HG03196 (cell line): ENCODE measurements around the gene ANKRD66.
"Not testable (repeated sequence)": the region's sequence is repeated elsewhere in the genome, so short reads cannot be mapped to it uniquely, and the experiment has no call there.

ENCODE experiments used
- ATAC-seq: cut with Tn5 transposase; IDR thresholded peaks from one replicate; pipeline ENCODE4 v1.9.1; 2021; ENCODE audit not compliant: unreplicated experiment

ANKRD66 gene

GRCh38 chr6:46751658-46752057 is 4.9 kb downstream of the ANKRD66 start:
- ATAC-seq, result no peak

GRCh38 chr6:46755865-46756264 is 9.1 kb downstream of the ANKRD66 start:
- no peak for ATAC-seq

DNA sequence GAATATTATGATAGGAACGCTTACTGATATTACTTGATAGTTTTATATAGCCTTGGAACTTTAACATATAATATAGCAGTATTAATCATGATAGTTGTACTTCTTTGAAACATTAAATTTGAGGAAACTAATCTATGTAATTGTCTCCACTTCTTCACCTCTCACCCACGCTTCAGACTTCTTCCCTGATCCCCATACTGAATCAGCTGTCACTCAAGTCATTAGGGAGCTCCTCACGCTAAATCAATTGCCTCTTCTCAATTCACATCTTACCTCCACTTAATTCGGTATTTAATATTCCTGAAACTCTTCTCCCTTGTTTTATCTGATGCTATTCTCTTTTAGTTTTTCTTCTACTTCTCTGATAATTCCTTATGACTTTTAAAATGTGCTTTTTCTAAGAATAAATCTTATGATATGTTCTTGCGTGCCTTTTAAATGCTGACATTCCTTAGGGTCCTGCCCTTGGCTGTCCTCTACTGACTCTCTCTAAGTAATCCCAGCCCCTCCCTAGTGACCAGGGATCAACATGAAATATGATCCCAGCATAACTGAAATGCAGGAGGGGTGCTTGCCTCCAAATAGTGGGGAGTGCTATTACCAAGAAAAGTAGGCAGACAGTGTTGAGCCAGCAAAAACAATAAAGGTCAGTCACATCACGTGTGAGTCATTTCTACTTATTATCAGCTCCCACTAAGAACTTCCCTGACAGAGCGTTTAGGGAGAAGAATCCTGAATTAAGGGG is 9.9 kb downstream of the ANKRD66 start:
- no peak for ATAC-seq

- ATAC-seq, result no peak
These were observed 10.5 kb downstream of the ANKRD66 start for GRCh38 chr6:46757214-46757596.

DNA sequence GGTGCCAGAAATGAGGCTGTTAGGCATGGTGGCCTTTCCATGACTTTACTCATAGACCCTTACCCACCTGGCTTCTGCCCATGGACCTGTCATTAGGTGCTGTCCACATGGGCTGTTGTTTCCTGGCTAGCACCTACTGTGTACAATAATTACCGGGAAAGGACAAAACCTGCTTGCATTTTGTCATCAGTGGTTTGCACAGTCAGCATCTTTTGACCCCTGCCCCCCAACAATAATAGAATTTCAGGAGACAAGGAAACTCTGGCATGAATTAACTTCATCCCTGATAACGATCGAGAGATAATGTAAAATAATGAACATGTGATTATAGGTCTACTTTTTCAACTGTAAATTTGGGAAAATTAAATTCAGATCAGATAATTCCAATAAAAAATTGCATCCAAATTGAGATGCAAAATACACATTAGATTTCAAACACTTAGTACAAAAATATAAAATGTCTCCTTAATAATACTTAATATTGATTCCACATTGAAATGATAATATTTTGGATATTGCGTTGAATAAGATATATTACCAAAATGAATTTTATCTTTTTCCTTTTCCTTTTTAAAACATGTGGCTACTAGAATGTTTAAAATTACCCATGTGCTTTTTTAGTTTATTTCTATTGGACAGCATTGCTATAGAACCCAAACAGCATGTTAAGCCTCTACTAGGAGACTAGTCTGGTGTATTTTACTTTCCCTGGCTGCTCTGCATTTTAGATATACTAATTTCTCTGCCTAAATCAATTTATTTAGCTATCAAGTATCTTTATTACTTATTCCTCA is 12.4 kb downstream of the ANKRD66 start:
- ATAC-seq, result no peak

- no peak for ATAC-seq
These were observed 14.2 kb downstream of the ANKRD66 start for GRCh38 chr6:46760925-46761324.

DNA sequence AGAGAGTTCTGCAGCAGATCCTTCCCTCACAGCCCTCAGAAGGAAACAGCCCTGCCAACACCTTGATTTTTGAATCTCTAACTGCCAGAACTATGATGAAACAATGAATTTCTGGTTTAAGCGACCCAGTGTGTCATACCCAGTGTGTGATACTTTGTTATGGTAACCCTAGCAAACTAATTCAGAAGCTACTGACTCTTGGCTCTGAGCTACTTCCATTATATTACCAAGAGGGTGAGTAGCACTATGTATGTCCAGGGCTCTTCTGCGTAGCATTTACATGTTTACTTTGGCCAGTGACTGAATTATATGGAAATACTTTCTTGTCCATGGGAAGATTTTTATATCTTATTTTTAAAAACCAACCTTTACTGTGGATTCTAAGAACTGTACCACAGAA is 16.7 kb downstream of the ANKRD66 start:
- ATAC-seq, result no peak

GRCh38 chr6:46764280-46764679 is 17.5 kb downstream of the ANKRD66 start:
- ATAC-seq, result not testable (repeated sequence)

- no peak for ATAC-seq
These were observed 18.2 kb downstream of the ANKRD66 start for GRCh38 chr6:46764961-46765360.

GRCh38 chr6:46772016-46772415 is 25.3 kb downstream of the ANKRD66 start:
- no peak for ATAC-seq

DNA sequence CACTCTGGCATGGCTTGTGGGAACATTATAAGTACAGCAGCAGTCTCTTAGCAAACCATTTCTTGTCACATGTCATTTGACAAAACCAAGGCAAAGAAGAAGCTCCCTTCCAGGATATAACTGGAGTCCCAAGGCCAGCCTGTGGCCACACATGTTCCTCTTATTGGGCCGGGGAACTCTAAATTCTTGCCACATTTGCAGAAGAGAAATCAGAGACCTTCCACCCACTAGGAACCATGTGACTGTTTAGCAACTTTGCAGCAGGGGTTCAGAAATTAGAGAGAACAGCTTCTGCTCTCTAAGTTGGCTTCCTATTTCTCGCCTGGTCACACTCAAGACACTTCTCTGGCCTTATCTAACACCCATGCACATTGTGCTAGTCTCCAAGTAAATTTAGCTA is 26.0 kb downstream of the ANKRD66 start:
- no peak for ATAC-seq

GRCh38 chr6:46773201-46773855 is 26.6 kb downstream of the ANKRD66 start:
- no peak for ATAC-seq

DNA sequence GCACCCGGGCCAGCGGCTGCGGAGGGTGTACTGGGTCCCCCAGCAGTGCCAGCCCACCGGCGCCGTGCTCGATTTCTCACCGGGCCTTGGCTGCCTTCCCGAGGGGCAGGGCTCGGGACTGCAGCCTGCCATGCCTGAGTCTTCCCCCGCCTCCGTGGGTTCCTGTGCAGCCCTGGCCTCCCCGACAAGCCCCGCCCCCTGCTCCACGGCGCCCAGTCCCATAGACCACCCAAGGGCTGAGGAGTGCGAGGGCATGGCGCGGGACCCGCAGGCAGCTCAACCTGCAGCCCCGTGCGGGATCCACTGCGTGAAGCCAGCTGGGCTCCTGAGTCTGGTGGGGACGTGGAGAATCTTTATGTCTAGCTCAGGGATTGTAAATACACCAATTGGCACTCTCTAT is 28.0 kb downstream of the ANKRD66 start:
- not testable (repeated sequence) for ATAC-seq

DNA sequence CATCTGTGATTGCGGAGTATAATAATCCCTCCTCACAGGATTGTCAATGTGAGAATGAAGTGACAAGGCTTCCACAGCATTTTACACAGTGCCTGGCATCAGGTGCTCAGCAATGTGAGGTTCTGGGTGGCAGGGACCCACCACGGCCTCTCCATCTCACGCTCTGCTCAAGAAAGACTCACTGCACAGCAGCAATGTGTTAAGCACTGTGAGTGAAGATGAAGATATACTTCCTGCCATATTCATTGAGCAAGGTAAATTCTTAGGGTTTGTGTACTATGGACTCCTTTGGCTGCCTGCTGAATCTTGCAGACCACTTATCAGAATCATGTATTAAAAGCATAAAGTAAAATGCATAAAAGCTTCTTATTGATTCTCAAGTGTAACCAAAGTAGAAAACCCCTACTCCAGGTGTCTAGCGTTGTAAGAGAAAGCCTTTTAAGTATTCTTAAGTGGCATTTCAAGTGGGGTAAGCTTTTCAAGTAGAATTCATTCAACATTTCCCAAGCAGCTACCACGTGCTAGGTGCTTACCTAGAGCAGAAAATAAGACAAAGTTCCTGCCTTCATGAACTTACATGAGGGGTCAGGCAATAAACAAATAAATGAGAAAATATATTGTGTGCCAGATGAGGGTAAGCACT is 29.5 kb downstream of the ANKRD66 start:
- no peak for ATAC-seq

DNA sequence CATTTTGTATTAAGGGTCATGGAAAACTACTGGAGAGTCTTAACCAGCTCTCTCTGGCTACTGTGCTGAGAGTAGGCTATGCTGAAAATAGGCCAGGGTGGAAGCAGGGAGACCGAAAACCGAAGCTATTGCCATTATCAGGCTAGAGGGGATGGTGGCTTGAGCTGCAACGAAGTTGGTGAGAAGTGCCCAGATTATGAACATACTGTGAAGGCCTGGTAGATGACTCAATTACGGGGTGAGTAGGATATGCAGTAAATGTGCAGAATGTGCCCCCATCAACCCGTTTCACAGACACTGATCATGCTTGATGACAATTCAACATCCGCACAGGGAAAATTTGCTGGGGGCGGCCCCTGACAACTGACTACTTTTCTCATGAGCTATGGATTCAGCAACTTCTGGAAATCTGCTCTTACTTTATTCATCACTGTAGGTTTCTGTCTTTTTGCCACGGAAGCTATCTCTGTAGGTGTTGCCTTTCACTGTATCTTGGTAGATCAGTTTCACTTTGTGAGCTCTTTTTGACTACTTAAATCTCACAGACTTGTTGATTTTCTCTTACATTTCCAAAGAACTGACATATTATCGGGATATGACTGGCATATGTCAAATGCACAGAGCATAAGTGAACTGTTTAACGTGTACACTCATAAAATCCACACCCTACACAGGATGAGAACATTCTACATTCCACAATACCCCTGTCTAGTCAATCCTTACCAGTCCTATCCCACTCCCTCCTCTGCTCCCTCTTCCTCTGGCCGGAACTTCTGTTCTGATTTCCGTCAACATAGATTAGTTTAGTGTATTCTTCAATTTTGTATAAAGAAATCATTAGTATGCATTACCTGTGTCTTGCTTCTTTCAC is 31.0 kb downstream of the ANKRD66 start:
- ATAC-seq, result no peak

DNA sequence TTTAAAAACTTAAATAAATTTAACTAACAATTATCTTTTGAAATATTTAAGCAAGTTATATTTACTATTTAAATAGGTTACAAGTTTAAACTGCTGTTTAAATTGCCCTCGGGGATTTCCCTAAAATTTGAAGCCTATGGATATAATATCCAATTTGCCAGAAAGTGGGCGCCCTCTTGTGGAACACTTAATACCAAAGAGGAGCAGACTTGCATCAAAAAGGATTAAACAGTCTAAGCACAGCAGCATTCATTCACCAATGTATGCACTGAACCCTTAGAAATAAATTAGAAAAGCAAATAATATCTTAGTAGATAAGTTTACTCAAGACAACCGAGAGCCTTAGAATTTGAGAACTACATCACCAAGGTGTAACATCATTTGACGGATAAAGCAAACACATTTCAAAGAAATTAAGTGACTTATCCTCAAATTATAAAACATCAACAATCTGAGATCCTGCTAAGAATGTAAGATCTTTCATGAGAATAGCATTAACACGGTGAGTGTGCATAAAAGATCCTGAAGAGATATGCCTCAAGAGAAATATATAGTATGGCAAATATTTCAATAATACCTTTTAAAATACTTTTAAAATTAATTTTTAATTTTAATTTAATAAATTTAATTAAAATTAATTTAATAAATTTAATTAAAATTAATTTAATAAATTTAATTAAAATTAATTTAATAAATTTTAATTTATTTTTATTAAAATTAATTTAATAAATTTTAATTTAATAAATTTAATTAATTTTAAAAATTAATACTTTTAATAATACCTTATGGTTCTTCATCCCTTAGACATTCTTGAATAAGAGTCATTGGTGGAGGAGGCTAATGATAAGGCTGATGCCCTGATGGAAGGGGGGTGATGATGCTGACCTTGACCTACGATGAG is 35.0 kb downstream of the ANKRD66 start:
- ATAC-seq, result no peak

- ATAC-seq, result no peak
These were observed 37.8 kb downstream of the ANKRD66 start for GRCh38 chr6:46784535-46784934.

DNA sequence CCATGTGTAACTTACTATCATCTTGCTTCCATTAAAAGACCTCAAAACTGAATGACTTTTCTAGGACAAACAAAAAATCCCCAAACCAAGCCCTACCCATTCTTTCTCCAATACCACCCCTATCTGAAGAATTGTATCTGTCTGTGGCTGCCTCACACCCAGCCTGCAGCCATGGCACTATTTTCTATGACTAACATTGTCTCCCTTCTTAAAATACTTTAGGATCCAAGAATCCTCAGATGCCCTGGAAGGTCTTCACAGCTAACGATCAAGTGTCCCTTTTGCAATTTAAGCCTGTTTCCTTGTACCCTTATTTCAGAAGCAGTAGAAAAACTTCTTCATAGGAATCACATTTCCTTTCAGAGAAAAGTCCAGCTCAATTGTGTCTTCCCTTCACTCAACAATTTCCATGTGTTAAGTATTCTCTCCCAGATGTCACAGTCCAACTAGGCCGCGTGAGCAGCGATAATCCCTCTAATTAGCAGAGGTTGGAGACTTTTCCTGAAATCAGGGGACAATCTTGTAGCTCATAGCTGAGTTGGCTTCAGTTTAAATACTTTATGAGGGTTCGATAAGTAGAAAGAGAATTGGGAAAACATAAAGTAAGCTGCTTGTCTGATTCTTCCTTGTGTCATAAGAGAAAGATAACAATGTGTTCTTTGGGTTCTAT is 41.3 kb downstream of the ANKRD66 start:
- no peak for ATAC-seq

GRCh38 chr6:46788791-46789190 is 42.1 kb downstream of the ANKRD66 start:
- ATAC-seq, result no peak
